Measurements from ENCODE around the gene UNC13D. TPM values are rescaled to one million over a fixed set of nuclear protein-coding genes. Genes with fewer than 3 reads are reported as not detected.

The UNC13D gene
- total RNA-seq, 4 donors from 2014 or later, result 10.5 to 53.1 (median 22.6) TPM

DNA sequence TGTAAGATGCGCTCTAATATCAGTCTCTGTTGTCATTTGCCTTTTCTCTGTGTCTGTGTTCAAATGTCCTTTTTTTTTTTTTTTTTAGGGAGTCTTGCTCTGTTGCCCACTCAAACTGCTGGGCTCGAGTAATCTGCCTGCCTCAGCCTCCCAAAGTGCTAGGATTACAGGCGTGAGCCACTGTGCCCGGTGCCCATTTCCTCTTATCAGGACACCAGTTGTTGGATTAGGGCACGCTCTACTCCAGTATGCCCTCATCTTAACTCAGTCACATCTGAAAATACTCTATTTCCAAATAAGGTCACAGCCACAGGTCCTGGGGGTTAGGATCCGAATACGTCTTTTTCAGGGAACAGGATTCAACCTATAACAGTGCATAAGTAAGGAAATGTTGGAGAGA is 36.1 kb upstream of the UNC13D start:
- Histone ChIP-seq H3K9me3 (no peaks in the 10 kb centered on the region), H3K27me3 (no peaks in the 10 kb centered on the region), H3K36me3 (peaks cover 0 to 9% (median 0%) of the 10 kb centered on the region in 3 donors), H3K4me1 (peaks cover 6 to 34% (median 24%) of the 10 kb centered on the region in 4 donors), H3K4me3 (no peak overlapping the region), H3K27ac (peak overlapping the region in 1 of 4 donors; percentile 20)
- no peak for DNase-seq (ENCODE audit: low spot score in 2 of 2)
- TF ChIP-seq POLR2A (IDR thresholded peaks at IDR 0.05), result no peak
- TF ChIP-seq, protein P1, sequence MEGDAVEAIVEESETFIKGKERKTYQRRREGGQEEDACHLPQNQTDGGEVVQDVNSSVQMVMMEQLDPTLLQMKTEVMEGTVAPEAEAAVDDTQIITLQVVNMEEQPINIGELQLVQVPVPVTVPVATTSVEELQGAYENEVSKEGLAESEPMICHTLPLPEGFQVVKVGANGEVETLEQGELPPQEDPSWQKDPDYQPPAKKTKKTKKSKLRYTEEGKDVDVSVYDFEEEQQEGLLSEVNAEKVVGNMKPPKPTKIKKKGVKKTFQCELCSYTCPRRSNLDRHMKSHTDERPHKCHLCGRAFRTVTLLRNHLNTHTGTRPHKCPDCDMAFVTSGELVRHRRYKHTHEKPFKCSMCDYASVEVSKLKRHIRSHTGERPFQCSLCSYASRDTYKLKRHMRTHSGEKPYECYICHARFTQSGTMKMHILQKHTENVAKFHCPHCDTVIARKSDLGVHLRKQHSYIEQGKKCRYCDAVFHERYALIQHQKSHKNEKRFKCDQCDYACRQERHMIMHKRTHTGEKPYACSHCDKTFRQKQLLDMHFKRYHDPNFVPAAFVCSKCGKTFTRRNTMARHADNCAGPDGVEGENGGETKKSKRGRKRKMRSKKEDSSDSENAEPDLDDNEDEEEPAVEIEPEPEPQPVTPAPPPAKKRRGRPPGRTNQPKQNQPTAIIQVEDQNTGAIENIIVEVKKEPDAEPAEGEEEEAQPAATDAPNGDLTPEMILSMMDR (IDR thresholded peaks at IDR 0.05), result no peak
- TF ChIP-seq EP300 (IDR thresholded peaks at IDR 0.05), result no peak
- WGBS, 2 donors, result 69 to 84% methylated on average over 7 of the region's 7 CpGs

DNA sequence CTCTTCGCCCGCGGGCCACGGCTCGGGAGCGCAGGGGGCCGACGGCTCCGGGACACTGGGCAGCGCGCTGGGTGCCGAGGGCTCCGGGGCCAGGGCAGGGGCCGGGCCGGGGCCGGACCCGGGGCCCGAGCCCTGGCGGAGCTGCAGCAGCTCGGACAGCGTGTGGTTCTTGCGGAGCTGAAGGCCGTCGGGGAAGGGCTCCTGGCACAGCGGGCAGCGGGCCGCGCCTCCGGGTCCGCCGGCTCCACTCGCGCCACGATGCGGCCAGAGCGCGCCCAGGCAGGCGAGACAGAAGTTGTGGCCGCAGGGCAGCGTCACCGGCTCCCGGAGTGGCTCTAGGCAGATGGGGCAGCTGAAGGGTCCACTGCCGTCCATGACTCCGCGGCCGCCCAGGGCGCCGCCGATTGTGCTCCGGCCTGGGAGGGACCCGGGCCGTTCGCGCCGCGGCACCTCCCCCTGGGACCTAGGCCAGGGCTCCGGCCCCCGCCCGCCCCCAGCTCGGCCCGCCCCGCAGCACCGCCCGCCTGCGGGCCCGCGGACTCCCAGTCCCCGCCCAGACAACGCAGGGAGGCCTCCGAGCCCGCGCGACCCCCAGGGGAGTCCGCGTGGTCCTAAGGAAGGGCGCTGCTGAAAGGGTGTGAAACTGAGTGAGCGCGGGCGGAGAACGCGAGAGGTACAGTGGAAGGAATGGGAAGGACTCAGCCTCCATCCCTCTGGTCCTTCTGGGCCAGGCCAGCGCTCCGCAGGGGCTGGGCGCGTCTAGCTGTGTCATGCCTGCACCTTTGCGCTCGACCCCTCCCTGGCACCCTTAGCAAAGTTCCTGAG is 34.2 kb upstream of the UNC13D start, which contains the start of gene TRIM47:
TRIM47 (minus strand) TSS at position 408 of the 825 bp plus-strand sequence; CDS start at position 375, 33 bp downstream.
- H3K9me3 ChIP-seq, result no peaks in the 10 kb centered on the region
- H3K27ac ChIP-seq, result peak within 1 kb of the TSS; percentile 86 to 99 (median 92)
- H3K4me1 ChIP-seq, result peaks cover 6 to 53% (median 41%) of the 10 kb centered on the region in 4 donors
- TF ChIP-seq EP300 (IDR thresholded peaks at IDR 0.05) (peak in 1 of 2 donors; percentile 81), POLR2A (IDR thresholded peaks at IDR 0.05) (peak; percentile 66 to 85)
- TF ChIP-seq, protein P1 (IDR thresholded peaks at IDR 0.05), result peak in 2 of 5 experiments; percentile 14 to 43
- 1 to 4% methylated on average over 43 of the region's 87 CpGs for WGBS, 2 donors
- peak; percentile 43 to 55 for DNase-seq (ENCODE audit: low spot score in 2 of 2)
- peaks cover 0 to 24% (median 0%) of the 10 kb centered on the region in 3 donors for H3K36me3 ChIP-seq
- peak within 1 kb of the TSS; percentile 60 to 80 (median 70) for H3K4me3 ChIP-seq
- H3K27me3 ChIP-seq, result no peaks in the 10 kb centered on the region

DNA sequence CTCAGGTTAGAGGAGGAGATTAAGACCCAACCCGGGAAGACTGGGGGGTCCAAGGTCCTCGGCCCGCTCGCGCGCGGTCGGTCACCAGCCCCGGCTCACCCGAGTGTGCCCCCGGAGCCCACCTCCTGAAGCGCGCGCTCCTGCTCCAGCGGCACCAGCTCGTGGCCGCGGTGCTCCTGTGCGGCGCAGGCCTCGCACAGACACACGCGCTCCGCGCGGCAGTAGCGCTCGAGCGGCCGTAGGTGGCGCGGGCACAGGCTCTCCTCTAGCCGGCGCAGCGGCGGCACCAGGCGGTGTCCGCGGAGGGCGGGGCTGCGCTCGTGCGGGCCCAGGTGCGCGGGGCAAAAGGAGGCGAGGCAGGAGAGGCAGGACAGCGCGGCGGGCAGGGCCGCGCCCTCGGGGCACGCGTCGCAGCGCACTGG is 33.6 kb upstream of the UNC13D start:
- TF ChIP-seq EP300 (IDR thresholded peaks at IDR 0.05) (no peak), POLR2A (IDR thresholded peaks at IDR 0.05) (no peak)
- TF ChIP-seq, protein P1 (IDR thresholded peaks at IDR 0.05), result peak; percentile 38 to 69 (median 51)
- Histone ChIP-seq H3K4me1 (peaks cover 6 to 59% (median 47%) of the 10 kb centered on the region in 4 donors), H3K9me3 (no peaks in the 10 kb centered on the region), H3K36me3 (peaks cover 0 to 24% (median 0%) of the 10 kb centered on the region in 3 donors), H3K27me3 (no peaks in the 10 kb centered on the region), H3K4me3 (peak overlapping the region; percentile 60 to 80 (median 70)), H3K27ac (peak overlapping the region; percentile 86 to 99 (median 92))
- peak; percentile 47 to 50 for DNase-seq (ENCODE audit: low spot score in 2 of 2)
- WGBS, 2 donors, result 0% methylated on average over 32 to 46 of the region's 56 CpGs

DNA sequence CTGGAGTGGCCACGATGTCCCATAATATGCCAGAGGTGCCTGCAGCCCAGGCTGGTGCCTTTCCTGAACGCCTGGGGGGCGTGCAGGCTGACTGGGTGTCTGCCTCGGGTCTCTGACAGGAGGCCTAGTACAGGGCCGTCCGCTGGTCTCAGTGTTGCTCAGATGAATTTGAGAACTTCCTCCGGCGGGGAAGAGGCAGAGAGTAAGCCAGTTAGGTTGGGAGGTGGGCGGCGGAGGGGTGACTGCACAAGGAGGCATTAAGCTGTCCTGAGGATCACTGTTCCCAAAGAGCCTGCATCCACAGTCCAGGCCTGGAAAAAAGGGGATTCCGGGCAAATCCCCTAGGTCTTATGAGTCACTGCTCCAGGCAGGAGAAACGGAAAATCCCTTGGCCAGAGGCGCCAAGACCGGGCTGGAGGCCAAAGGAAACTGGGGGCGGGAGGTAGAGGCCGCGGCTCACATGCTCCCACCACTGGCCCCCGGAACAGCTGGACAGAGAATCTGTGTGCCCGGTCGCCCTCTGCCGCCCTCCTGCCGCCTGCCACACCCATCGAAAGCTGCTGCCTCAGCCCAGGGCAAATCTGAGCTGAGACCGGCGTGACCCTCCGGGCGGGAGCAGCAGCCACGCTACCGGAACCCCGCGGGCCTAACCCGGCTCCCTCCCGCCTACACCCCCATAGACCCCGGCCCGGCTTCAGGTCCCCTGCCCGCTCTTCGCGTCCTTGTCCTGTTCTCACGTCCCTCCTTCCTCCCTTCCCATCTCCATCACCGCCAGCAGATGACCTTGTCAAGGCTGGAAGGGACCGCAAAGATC is 32.9 kb upstream of the UNC13D start:
- H3K9me3 ChIP-seq, result no peaks in the 10 kb centered on the region
- peak; percentile 92 to 96 for DNase-seq (ENCODE audit: low spot score in 2 of 2)
- H3K27me3 ChIP-seq, result no peaks in the 10 kb centered on the region
- peak overlapping the region; percentile 86 to 99 (median 92) for H3K27ac ChIP-seq
- H3K4me3 ChIP-seq, result peak overlapping the region; percentile 60 to 80 (median 70)
- H3K4me1 ChIP-seq, result peaks cover 9 to 61% (median 53%) of the 10 kb centered on the region in 4 donors
- WGBS, 2 donors, result 2 to 3% methylated on average over 33 to 36 of the region's 41 CpGs
- TF ChIP-seq EP300 (IDR thresholded peaks at IDR 0.05) (peak; percentile 66 to 98), POLR2A (IDR thresholded peaks at IDR 0.05) (peak in 1 of 2 donors; percentile 49)
- TF ChIP-seq, protein P1 (IDR thresholded peaks at IDR 0.05), result peak in 2 of 5 experiments; percentile 5 to 36
- H3K36me3 ChIP-seq, result peaks cover 0 to 24% (median 0%) of the 10 kb centered on the region in 3 donors
